Activated effector memory CD4-positive, alpha-beta T cell treated with Interleukin-2 at 50 U/mL for 16 hours (primary cell): ENCODE data around the gene DUOX2.
"Not testable (repeated sequence)": the region's sequence is repeated elsewhere in the genome, so short reads cannot be mapped to it uniquely, and the experiment has no call there.

Experiments used
- DNase-seq: peaks from one replicate; pipeline ENCODE4 v3.0.0-alpha.2; 2020

DUOX2 gene

GRCh38 chr15:45118131-45118588, 4.2 kb upstream of the DUOX2 start:
- peak; percentile 75 for DNase-seq

DNA sequence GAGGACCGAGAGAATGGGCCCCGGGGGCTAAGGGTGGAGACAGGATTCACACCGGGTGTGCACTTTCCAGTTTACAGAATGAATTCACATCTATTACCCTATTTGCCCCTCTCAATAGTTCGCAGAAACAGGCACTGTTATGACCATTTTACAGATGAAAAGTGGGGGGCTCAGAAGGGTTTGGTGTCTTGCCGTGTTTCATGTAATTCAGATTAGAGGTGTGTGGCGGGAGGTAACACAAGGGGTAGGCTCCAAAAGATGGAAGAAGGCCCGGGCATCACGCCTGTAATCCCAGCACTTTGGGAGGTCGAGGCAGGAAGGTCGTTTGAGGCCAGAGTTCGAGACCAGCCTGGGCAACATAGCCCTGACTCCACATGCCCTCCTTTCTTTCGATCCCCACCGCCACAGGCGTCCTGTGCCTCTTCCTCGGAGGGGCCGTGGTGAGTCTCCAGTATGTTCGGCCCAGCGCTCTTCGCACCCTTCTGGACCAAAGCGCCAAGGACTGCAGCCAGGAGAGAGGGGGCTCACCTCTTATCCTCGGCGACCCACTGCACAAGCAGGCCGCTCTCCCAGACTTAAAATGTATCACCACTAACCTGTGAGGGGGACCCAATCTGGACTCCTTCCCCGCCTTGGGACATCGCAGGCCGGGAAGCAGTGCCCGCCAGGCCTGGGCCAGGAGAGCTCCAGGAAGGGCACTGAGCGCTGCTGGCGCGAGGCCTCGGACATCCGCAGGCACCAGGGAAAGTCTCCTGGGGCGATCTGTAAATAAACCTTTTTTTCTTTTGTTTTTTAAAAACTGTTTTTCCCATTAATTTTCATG, 3.5 kb upstream of the DUOX2 start:
- no peak for DNase-seq

- no peak for DNase-seq
Observed at GRCh38 chr15:45116482-45117307, 2.7 kb upstream of the DUOX2 start.

DNA sequence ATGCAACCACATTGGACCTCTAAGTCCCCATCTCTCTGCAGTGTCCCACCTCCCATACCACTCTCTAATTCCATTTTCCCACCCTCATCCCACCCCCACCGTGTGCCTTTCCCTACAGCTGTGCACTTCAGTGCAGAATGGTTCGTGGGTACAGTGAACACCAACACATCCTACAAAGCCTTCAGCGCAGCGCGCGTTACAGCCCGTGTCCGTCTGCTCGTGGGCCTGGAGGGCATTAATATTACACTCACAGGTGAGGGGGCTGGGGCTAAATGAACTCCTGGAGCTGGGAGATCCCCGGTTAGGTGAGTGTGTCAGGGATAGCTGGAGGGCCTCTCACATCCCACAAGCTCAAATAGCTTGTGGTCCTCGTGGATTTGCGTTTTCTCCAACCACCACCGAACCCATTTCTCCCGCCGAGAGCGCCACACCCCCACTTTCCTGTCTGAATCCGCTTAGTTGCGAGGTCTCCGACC, 2.1 kb upstream of the DUOX2 start:
- DNase-seq: no peak

- DNase-seq: no peak
Observed at GRCh38 chr15:45115312-45115820, 1.4 kb upstream of the DUOX2 start.

- DNase-seq: no peak
Observed at GRCh38 chr15:45114751-45115085, 746 bp upstream of the DUOX2 start.

DNA sequence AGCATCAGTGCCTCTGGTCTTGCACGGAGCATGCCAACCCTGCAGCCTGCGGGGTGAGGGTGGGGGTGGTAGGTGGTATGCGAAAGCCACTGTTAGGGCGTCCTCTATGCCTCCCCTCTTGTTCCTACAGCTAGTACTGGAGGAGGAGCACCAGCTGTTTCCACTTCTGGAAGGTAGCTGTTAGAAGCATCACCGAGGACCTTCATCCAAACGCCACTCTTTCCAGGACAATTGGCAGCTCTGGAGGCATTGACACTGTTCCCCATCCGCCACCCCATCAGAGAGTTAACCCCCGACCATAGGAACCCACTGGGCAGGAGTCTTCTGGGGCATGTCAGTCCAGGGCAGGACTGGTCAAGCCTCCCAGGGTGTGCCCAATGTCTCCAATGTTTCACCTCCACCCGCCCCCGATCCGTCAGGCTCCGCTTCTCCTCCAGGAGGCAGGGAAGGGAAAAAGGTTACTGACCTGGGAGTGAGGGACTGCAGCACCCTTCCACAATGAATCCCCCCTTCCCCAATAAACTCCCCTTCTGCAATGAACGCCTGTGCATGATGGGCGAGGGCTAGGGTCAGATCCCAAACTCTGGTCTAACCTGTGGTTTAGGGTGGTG, 487 bp downstream of the DUOX2 start:
- DNase-seq: no peak

- DNase-seq: no peak
Observed at GRCh38 chr15:45112591-45113379, 1.2 kb downstream of the DUOX2 start.

- DNase-seq: no peak
Observed at GRCh38 chr15:45112143-45112590, 1.8 kb downstream of the DUOX2 start.

DNA sequence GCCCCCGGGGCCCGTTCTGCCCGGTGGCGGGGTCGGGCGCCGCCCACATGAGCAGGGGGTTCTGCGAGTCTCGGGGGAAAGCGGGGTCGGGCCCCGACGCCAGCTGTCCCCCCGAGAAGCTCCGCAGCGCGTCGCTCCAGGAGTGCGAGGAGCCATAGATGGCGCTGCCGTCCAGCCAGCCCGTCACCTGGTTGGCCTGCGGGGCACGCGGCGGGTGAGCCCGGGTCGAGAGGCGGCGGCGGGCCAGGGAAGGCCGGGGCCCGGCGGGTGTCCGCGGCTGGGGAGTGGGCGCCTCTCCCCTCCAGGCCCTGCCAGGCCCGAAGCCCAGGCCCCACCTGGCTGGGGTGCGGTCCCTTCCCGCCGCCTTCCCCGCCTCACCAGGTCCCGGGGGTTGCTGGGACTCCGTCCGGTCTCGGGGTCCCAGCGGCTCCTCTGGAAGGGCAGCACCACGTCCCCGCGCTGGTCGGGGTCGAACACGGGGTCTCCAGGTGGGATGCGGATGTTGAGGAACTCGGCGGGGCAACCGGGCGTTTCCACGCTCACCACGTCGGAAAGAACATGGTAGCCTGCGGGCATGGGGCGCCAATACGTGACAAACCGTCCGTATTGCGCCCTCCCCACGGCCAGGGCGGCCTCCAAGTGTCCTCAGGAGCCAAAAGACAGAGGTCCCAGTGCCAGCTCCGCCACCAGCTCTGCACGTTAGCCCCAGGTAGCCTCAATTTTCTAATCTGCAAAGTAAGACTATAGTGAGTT, 2.4 kb downstream of the DUOX2 start:
- DNase-seq: no peak

- DNase-seq: no peak
Observed at GRCh38 chr15:45110256-45110820, 3.6 kb downstream of the DUOX2 start.

- no peak for DNase-seq
Observed at GRCh38 chr15:45107941-45108630, 5.9 kb downstream of the DUOX2 start.

DNA sequence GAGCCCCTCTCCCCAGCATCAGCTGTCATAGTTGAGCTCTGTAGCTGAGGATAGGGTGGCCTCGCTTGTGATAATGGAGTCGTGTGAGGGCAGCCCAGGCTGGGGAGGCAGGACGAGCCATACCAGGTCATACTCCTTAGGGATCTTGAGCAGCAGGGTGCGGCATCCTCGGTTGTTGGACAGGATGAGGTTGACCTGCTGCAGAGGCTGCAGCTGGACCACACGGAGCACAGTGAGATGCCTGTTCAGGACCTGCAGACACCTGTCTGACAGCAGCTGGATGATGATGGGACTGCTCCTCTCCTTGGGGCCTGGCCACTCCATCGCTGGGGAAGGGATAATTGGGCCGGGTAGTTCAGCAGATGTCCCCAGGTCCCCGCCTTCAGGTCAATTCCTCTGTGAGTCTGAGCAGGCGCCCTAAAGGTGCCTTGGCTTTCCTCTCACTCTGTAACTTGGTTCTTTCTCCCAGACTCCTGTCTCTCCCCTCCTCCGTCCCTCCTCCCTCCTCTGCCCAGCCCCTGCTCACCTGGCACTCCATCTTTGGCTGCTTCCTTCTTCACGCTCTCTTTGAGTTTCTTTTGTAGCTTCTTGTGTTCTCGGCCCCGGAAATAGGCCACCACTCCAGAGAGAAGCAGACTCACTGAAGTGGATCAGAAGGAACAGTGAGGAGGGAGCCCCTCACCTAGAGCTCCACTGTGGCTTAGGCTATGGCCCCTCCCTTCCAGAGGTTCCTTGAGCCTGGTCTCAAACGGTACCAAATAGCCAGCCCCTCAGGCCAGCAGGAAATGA, 7.8 kb downstream of the DUOX2 start:
- DNase-seq: no peak

DNA sequence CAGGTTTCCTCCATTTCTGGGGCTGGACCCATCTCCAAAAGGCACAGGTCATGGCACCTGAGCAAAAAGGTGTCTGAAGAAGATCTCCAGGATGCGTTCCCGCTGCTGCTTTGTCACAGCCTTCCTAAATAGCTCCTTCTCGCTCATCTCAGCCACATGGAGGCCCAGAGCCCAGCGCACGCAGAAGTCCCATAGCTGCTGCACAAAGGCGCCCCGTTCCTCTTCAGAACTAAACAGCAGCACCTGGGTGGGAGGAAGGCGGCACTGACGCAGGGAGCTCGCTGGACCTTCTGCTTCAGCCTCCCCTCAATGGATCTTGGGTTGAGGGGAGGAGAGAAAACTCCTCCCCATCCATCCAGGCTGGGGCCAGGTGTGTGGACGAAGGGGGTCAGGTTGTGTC, 8.4 kb downstream of the DUOX2 start:
- no peak for DNase-seq

- not testable (repeated sequence) for DNase-seq
Observed at GRCh38 chr15:45104170-45104569, 9.8 kb downstream of the DUOX2 start.

- DNase-seq: no peak
Observed at GRCh38 chr15:45102226-45102625, 11.7 kb downstream of the DUOX2 start.

- no peak for DNase-seq
Observed at GRCh38 chr15:45101749-45102148, 12.2 kb downstream of the DUOX2 start.

GRCh38 chr15:45100884-45101625, 12.9 kb downstream of the DUOX2 start:
- no peak for DNase-seq

DNA sequence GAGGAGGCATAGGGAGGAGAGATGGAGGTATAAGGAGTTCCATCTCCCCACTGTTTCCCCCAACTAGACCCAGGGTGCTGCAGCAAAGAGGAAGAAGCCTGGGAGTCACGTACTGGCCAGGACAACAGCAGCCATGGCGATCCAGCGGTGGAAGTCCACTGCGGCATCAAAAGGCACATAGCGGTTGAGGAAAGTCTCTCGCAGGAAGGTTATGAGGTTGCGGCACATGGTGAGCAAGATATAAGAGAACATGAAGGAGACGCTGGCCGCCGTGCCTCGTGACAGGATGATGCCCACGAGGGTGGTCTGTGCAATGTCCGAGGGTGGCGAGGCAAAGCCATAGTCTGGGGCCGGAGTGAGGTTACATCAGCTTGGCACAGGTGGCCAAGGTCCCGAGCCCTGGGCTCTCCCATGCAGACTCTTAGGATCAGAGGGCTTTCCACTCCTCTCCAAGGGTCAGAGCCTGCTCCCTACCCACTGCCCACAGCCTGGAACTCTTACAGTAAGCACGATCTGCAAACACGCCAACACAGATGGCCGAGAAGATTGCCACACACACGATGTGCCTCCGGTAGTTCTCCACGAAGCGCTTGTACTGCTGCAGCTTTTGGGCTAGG, 14.3 kb downstream of the DUOX2 start:
- DNase-seq: no peak
